GM12878 (cell line): ENCODE results near the gene SERPINE3.

Experiments
- CTCF ChIP-seq, 3 experiments: IDR thresholded peaks in 2 of 3; conservative IDR thresholded peaks in 1 of 3; 2 replicates each; pipeline ENCODE4 v1.5.1; 2011; ENCODE audit warnings: low read depth in 3 of 3, low read length in 3 of 3, mild to moderate bottlenecking in 3 of 3, control low read depth in 2 of 3, moderate library complexity in 2 of 3, inconsistent platforms in 1 of 3, mixed read lengths in 1 of 3; ENCODE audit not compliant: control insufficient read depth in 2 of 3, insufficient read depth in 1 of 3; ENCODE audit errors: extremely low read depth in 1 of 3
- POLR2A ChIP-seq: IDR thresholded peaks from 2 replicates; pipeline ENCODE4 v1.6.1; 2011; ENCODE audit warnings: low read depth, mild to moderate bottlenecking, low read length
- RAD21 ChIP-seq: IDR thresholded peaks from 2 replicates; pipeline ENCODE4 v1.6.1; 2011; ENCODE audit warnings: mild to moderate bottlenecking, low read depth, low read length, moderate library complexity; ENCODE audit not compliant: insufficient read depth
- SMC3 ChIP-seq: IDR thresholded peaks from 2 replicates; pipeline ENCODE4 v1.6.1; 2011; ENCODE audit warnings: low read length, improper control_type of control experiment, borderline replicate concordance

- TF ChIP-seq RAD21 (no peak), CTCF (IDR thresholded peaks at IDR 0.05 in 2 of 3, conservative IDR thresholded peaks at IDR 0.05 in 1 of 3; ENCODE audit: control insufficient read depth in 2 of 3, extremely low read depth in 1 of 3, insufficient read depth in 1 of 3, low read depth in 3 of 3, low read length in 3 of 3) (no peak), POLR2A (no peak), SMC3 (no peak)
Measured at GRCh38 chr13:51342706-51343105, 3.2 kb downstream of the SERPINE3 start.
